B cell (primary cell): ENCODE results near the gene HIGD2B. TPM values are rescaled to one million over a fixed set of nuclear protein-coding genes. Genes with fewer than 3 reads are reported as not detected.

Experiments used
- ATAC-seq: fragments of 200-7000 bp; cut with Tn5 transposase; one replicate; pipeline ENCODE4 v1.10.0; 2021; ENCODE audit warnings: low read depth, mild to moderate bottlenecking, moderate number of reproducible peaks, moderate library complexity
- CTCF ChIA-PET: fragments of 350-600 bp; sonication (Branson Sonifier 250); formaldehyde crosslinking; loops from one replicate; lab custom pipeline; 2021; ENCODE audit warnings: antibody characterized with exemption, inconsistent platforms; lab: Charles Lee
- POLR2A ChIA-PET: fragments of 350-600 bp; sonication (Branson Sonifier 250); formaldehyde crosslinking; loops from one replicate; lab custom pipeline; 2021; ENCODE audit warnings: antibody characterized with exemption; lab: Charles Lee
- DNase-seq: peaks from one replicate; pipeline ENCODE4 v3.0.0; 2013
- H2AFZ ChIP-seq: 2 replicates; pipeline ENCODE4 v1.6.1; 2012; ENCODE audit warnings: mild to moderate bottlenecking, low read depth, low read length; ENCODE audit not compliant: insufficient read depth, poor library complexity, severe bottlenecking
- H3K27ac ChIP-seq, 2 donors: 1 replicate in 1 of 2; 2 replicates in 1 of 2; pipeline ENCODE4 v1.5.1; 2012 to 2013; ENCODE audit warnings: low read length in 2 of 2, mild to moderate bottlenecking in 2 of 2, moderate library complexity in 1 of 2
- H3K27me3 ChIP-seq, 4 experiments: fragments of 200-600 bp in 1 of 4; sonication (generic) in 1 of 4; replicated peaks in 1 of 4; 1 replicate in 2 of 4; 2 replicates in 2 of 4; pipeline versions ENCODE4 v1.6.1 to v1.7.0; 2013 to 2016; ENCODE audit warnings: low read length in 3 of 4, mild to moderate bottlenecking in 2 of 4, mixed read lengths in 1 of 4, moderate library complexity in 1 of 4; ENCODE audit not compliant: insufficient read depth in 4 of 4, control insufficient read depth in 3 of 4; ENCODE audit errors: control extremely low read depth in 1 of 4
- H3K36me3 ChIP-seq, 2 experiments: replicated peaks in 1 of 2; 1 replicate in 1 of 2; 2 replicates in 1 of 2; pipeline versions ENCODE4 v1.6.1 to v1.7.1; 2013; ENCODE audit warnings: low read length in 1 of 2; ENCODE audit not compliant: insufficient read depth in 2 of 2, control insufficient read depth in 1 of 2; ENCODE audit errors: control extremely low read depth in 1 of 2, extremely low read depth in 1 of 2
- H3K4me1 ChIP-seq, 2 donors: fragments of 200-600 bp in 1 of 2; sonication (generic) in 1 of 2; 1 replicate in 1 of 2; 2 replicates in 1 of 2; pipeline versions ENCODE4 v1.5.1 to v1.6.1; 2013 to 2017; ENCODE audit warnings: low read length in 2 of 2; ENCODE audit not compliant: control insufficient read depth in 2 of 2, insufficient read depth in 2 of 2
- H3K4me2 ChIP-seq: replicated peaks from 2 replicates; pipeline ENCODE3; 2012; ENCODE audit warnings: mild to moderate bottlenecking, low read depth, low read length; ENCODE audit not compliant: poor library complexity, severe bottlenecking
- H3K4me3 ChIP-seq, 5 experiments: fragments of 200-600 bp in 1 of 5; sonication (generic) in 1 of 5; 1 replicate in 3 of 5; 2 replicates in 2 of 5; pipeline versions ENCODE4 v1.5.1 to v1.7.0; 2011 to 2016; ENCODE audit warnings: low read length in 4 of 5, mild to moderate bottlenecking in 4 of 5, low read depth in 2 of 5, control low read depth in 1 of 5, moderate library complexity in 1 of 5; ENCODE audit not compliant: insufficient read depth in 1 of 5; ENCODE audit errors: control extremely low read depth in 1 of 5, extremely low read depth in 1 of 5
- H3K79me2 ChIP-seq: fragments of 200-600 bp; sonication (generic); one replicate; pipeline ENCODE4 v1.6.0; 2016; ENCODE audit warnings: low read length; ENCODE audit not compliant: control insufficient read depth, insufficient read depth
- H3K9ac ChIP-seq: fragments of 200-600 bp; sonication (generic); 2 replicates; pipeline ENCODE4 v1.6.1; 2017; ENCODE audit warnings: mild to moderate bottlenecking, low read length, moderate library complexity
- H3K9me3 ChIP-seq, 3 donors: one replicate each; pipeline versions ENCODE4 v1.6.1 to v1.7.1; 2013; ENCODE audit warnings: low read length in 2 of 3; ENCODE audit not compliant: control insufficient read depth in 2 of 3, insufficient read depth in 1 of 3; ENCODE audit errors: control extremely low read depth in 1 of 3
- H4K20me1 ChIP-seq: 2 replicates; pipeline ENCODE4 v1.6.0; 2012; ENCODE audit warnings: mild to moderate bottlenecking, low read length; ENCODE audit not compliant: insufficient read depth, control insufficient read depth, poor library complexity, severe bottlenecking
- H3K27ac Mint-ChIP-seq: one replicate; pipeline ENCODE4 v1.8.0; 2021; ENCODE audit warnings: mixed read lengths
- H3K27me3 Mint-ChIP-seq: one replicate; pipeline ENCODE4 v1.8.0; 2021; ENCODE audit warnings: mixed read lengths
- H3K4me1 Mint-ChIP-seq: one replicate; pipeline ENCODE4 v1.8.0; 2021; ENCODE audit warnings: mixed read lengths
- H3K4me3 Mint-ChIP-seq: one replicate; pipeline ENCODE4 v1.8.0; 2021; ENCODE audit warnings: mixed read lengths
- H3K9me3 Mint-ChIP-seq: one replicate; pipeline ENCODE4 v1.8.0; 2022; ENCODE audit warnings: mixed read lengths; ENCODE audit not compliant: insufficient read depth
- CTCF ChIP-seq: fragments of 200-600 bp; IDR thresholded peaks from one replicate; pipeline ENCODE4 v1.8.0; 2022; ENCODE audit warnings: antibody characterized with exemption, mild to moderate bottlenecking
- EZH2 ChIP-seq: IDR thresholded peaks from 2 replicates; pipeline ENCODE4 v1.6.1; 2012; ENCODE audit warnings: borderline replicate concordance, low read depth, mild to moderate bottlenecking, moderate library complexity, low read length; ENCODE audit not compliant: insufficient read depth, poor library complexity, severe bottlenecking
- WGBS: methylation state at CpG from one replicate; pipeline ENCODE4 v1.1.5; 2013; ENCODE audit warnings: missing lambda C conversion rate; ENCODE audit not compliant: insufficient coverage; 5-methylcytosine and 5-hydroxymethylcytosine counted together
- intact Hi-C: fragments of 100-400 bp; cut with micrococcal nuclease; formaldehyde crosslinking; loops from one replicate; pipeline ENCODE4 v1.10.0; 2022
- polyA plus RNA-seq: library from polyadenylated mRNA; depleted of rRNA; stranded (reverse); fragments of >200 nt; gene quantifications from 2 replicates; pipeline ENCODE4 v1.2.3, GENCODE V29; 2012
- total RNA-seq, 2 donors: library from RNA; stranded (reverse); fragments of 120-200 nt in 1 of 2; gene quantifications; 1 replicate in 1 of 2; 2 replicates in 1 of 2; pipeline versions ENCODE4 v1.2.3 to v1.2.4, GENCODE V29; 2013 to 2022

The HIGD2B gene
- total and polyA plus RNA-seq, 2 donors (not counting 1 experiment from before 2014, with no cell fraction given) = 0.52 TPM; not detected in 1

DNA sequence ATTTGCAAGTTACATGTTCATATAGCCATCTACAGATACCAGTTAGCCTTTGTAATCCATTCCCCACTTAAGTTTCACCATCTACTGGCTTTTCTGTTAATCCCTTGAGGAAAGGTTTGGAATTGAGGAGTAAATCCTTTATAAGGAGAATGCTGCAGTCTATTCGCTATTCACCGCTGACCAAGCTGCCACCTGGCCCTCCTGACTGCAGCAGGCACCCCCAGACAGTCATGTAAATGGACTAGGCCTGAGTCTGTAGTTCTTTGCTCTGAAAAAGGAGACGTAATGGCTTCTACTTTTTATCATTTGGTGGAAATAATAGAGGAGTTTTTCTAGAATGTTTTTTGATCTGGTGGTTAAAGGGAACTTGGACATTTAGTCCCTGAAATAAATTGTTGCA, 3.2 kb downstream of the HIGD2B start:
- no peaks in the 10 kb centered on the region for H3K36me3 ChIP-seq
- H3K9me3 ChIP-seq = no peaks in the 10 kb centered on the region
- ATAC-seq (no peak), DNase-seq (no peak)
- Mint-ChIP-seq H3K27me3 (peaks cover 9% of the 10 kb centered on the region), H3K4me3 (no peak overlapping the region), H3K9me3 (no peaks in the 10 kb centered on the region), H3K27ac (no peak overlapping the region), H3K4me1 (peaks cover 22% of the 10 kb centered on the region)
- H3K79me2 ChIP-seq = peaks cover 18% of the 10 kb centered on the region
- POLR2A ChIA-PET = interaction anchor here (0.6 kb wide), 1 partner anchor 461 kb away, joined by 4 read pairs; no protein-coding TSS in a partner anchor
- H3K4me1 ChIP-seq = peaks cover 11 to 12% of the 10 kb centered on the region in 2 donors
- 94% methylated on average over 3 of the region's 3 CpGs for WGBS
- no peak overlapping the region for H3K4me2 ChIP-seq
- H3K27ac ChIP-seq = no peak overlapping the region
- no peaks in the 10 kb centered on the region for H4K20me1 ChIP-seq
- CTCF ChIA-PET = no interaction called here
- intact Hi-C loops = no loop called here
- no peak for TF ChIP-seq CTCF
- no peak overlapping the region for H2AFZ ChIP-seq
- H3K27me3 ChIP-seq = peaks cover 0 to 4% (median 2%) of the 10 kb centered on the region in 4 experiments
- H3K4me3 ChIP-seq = no peak overlapping the region
- H3K9ac ChIP-seq = no peak overlapping the region

- H3K27ac ChIP-seq = no peak overlapping the region
- Mint-ChIP-seq H3K4me3 (no peak overlapping the region), H3K4me1 (peaks cover 13% of the 10 kb centered on the region), H3K9me3 (no peaks in the 10 kb centered on the region), H3K27ac (no peak overlapping the region), H3K27me3 (peaks cover 19% of the 10 kb centered on the region)
- H4K20me1 ChIP-seq = no peaks in the 10 kb centered on the region
- DNase-seq (no peak), ATAC-seq (no peak)
- H3K9me3 ChIP-seq = no peaks in the 10 kb centered on the region
- WGBS = 100% methylated on average over 1 of the region's 3 CpGs
- H2AFZ ChIP-seq = no peak overlapping the region
- no peaks in the 10 kb centered on the region for H3K36me3 ChIP-seq
- ChIA-PET CTCF (interaction anchor here (1.0 to 1.1 kb wide), 2 partner anchors 10 to 41 kb away, joined by 3 to 4 read pairs; no protein-coding TSS in a partner anchor), POLR2A (no interaction called here)
- no peak overlapping the region for H3K4me2 ChIP-seq
- TF ChIP-seq EZH2 (no peak), CTCF (no peak)
- H3K79me2 ChIP-seq = peaks cover 8% of the 10 kb centered on the region
- peaks cover 0 to 4% (median 3%) of the 10 kb centered on the region in 4 experiments for H3K27me3 ChIP-seq
- no peak overlapping the region for H3K4me3 ChIP-seq
- intact Hi-C loops = no loop called here
- peaks cover 7% of the 10 kb centered on the region in 2 donors for H3K4me1 ChIP-seq
- H3K9ac ChIP-seq = no peak overlapping the region
Observed at GRCh38 chr15:72680931-72681330, 5.1 kb downstream of the HIGD2B start.
